Endothelial cell of umbilical vein (primary cell): ENCODE data around the gene ZC3H14. TPM values are rescaled to one million over a fixed set of nuclear protein-coding genes. Genes with fewer than 3 reads are reported as not detected.
A peak's percentile ranks its signal among the peaks of the same experiment; 100 is the strongest.

ENCODE experiments used
- BruUV-seq: library from RNA; stranded (reverse); fragments of 400-500 nt; replicated peaks from 2 replicates; lab custom pipeline; 2021; lab: Mats Ljungman, UMichigan
- CTCF ChIA-PET: fragments of 300-600, 350-600 bp; sonication (Branson Sonifier 250); formaldehyde crosslinking; loops from one replicate; lab custom pipeline; 2021; ENCODE audit warnings: antibody characterized with exemption, inconsistent platforms; lab: Charles Lee
- POLR2A ChIA-PET: fragments of 300-600, 350-600 bp; sonication (Branson Sonifier 250); formaldehyde crosslinking; loops from one replicate; lab custom pipeline; 2021; ENCODE audit warnings: antibody characterized with exemption, inconsistent platforms; lab: Charles Lee
- DNase-seq: peaks from one replicate; pipeline ENCODE4 v3.0.0-alpha.2; 2011; ENCODE audit warnings: low read depth, low spot score
- FAIRE-seq: peaks from 2 replicates; lab custom pipeline; 2011; peaks lifted over from hg19 to GRCh38; lab: Jason Lieb, UNC
- H2AFZ ChIP-seq: 2 replicates; pipeline ENCODE4 v1.6.0; 2012; ENCODE audit warnings: low read depth, low read length, control low read depth, inconsistent platforms
- H3K27ac ChIP-seq: 2 replicates; pipeline ENCODE4 v1.5.1; 2011; ENCODE audit warnings: low read depth, mild to moderate bottlenecking, control low read depth, low read length, moderate library complexity; ENCODE audit not compliant: insufficient read depth
- H3K27me3 ChIP-seq, 2 experiments: 2 replicates each; pipeline versions ENCODE4 v1.6.0 to v1.6.1; 2011; ENCODE audit warnings: low read length in 2 of 2, mixed read lengths in 1 of 2; ENCODE audit not compliant: control insufficient read depth in 2 of 2, insufficient read depth in 2 of 2
- H3K36me3 ChIP-seq, 2 experiments: 2 replicates in 1 of 2; 3 replicates in 1 of 2; pipeline ENCODE4 v1.5.1; 2011; ENCODE audit warnings: low read length in 2 of 2, mild to moderate bottlenecking in 1 of 2, moderate library complexity in 1 of 2; ENCODE audit not compliant: control insufficient read depth in 2 of 2, insufficient read depth in 2 of 2; ENCODE audit errors: extremely low read depth in 1 of 2
- H3K4me1 ChIP-seq: 3 replicates; pipeline ENCODE4 v1.5.1; 2011; ENCODE audit warnings: mild to moderate bottlenecking, low read length; ENCODE audit not compliant: control insufficient read depth, insufficient read depth; ENCODE audit errors: extremely low read depth
- H3K4me2 ChIP-seq: 2 replicates; pipeline ENCODE4 v1.6.1; 2011; ENCODE audit warnings: low read length, control low read depth, mixed read lengths; ENCODE audit not compliant: insufficient read depth
- H3K4me3 ChIP-seq, 3 experiments: fragments of 200-600 bp in 1 of 3; sonication (generic), shearing (Covaris generic) in 1 of 3; replicated peaks in 1 of 3; 2 replicates each; pipeline ENCODE4 v1.5.1; 2011 to 2016; ENCODE audit warnings: control low read depth in 3 of 3, low read length in 3 of 3, mild to moderate bottlenecking in 2 of 3, inconsistent platforms in 1 of 3, low read depth in 1 of 3, moderate library complexity in 1 of 3; ENCODE audit not compliant: insufficient read depth in 1 of 3
- H3K79me2 ChIP-seq: 2 replicates; pipeline ENCODE4 v1.6.0; 2012; ENCODE audit warnings: low read length, inconsistent platforms; ENCODE audit not compliant: control insufficient read depth, insufficient read depth
- H3K9ac ChIP-seq: replicated peaks from 2 replicates; pipeline ENCODE3; 2011; ENCODE audit warnings: low read length, control low read depth; ENCODE audit not compliant: insufficient read depth; ENCODE audit errors: extremely low read depth
- H3K9me1 ChIP-seq: replicated peaks from 3 replicates; pipeline ENCODE4 v1.6.0; 2011; ENCODE audit warnings: mild to moderate bottlenecking, low read length; ENCODE audit not compliant: control insufficient read depth, insufficient read depth; ENCODE audit errors: extremely low read depth
- H3K9me3 ChIP-seq: replicated peaks from 2 replicates; pipeline ENCODE4 v1.5.1; 2012; ENCODE audit warnings: low read length, inconsistent platforms; ENCODE audit not compliant: control insufficient read depth, insufficient read depth
- H4K20me1 ChIP-seq: replicated peaks from 2 replicates; pipeline ENCODE3; 2011; ENCODE audit warnings: mild to moderate bottlenecking, low read length; ENCODE audit not compliant: control insufficient read depth, insufficient read depth; ENCODE audit errors: extremely low read depth
- CTCF ChIP-seq, 2 donors: IDR thresholded peaks; 1 replicate in 1 of 2; 2 replicates in 1 of 2; pipeline ENCODE4 v1.5.1; 2011; ENCODE audit warnings: low read length in 2 of 2, mild to moderate bottlenecking in 2 of 2, moderate library complexity in 2 of 2, control low read depth in 1 of 2, inconsistent platforms in 1 of 2, low read depth in 1 of 2; ENCODE audit not compliant: insufficient read depth in 1 of 2; ENCODE audit errors: extremely low read depth in 1 of 2
- EZH2 ChIP-seq: IDR thresholded peaks from 2 replicates; pipeline ENCODE4 v1.6.1; 2012; ENCODE audit warnings: borderline replicate concordance, low read depth, mild to moderate bottlenecking, moderate library complexity, low read length, inconsistent platforms; ENCODE audit not compliant: severe bottlenecking
- FOS ChIP-seq: IDR thresholded peaks from 2 replicates; pipeline ENCODE4 v1.6.1; 2011; ENCODE audit warnings: mild to moderate bottlenecking, low read length, moderate library complexity, borderline replicate concordance; ENCODE audit not compliant: insufficient read depth
- GATA2 ChIP-seq: IDR thresholded peaks from 2 replicates; pipeline ENCODE4 v1.7.0; 2011; ENCODE audit warnings: low read depth, mild to moderate bottlenecking, moderate library complexity, mixed read lengths, low read length; ENCODE audit not compliant: insufficient read length, insufficient read depth
- JUN ChIP-seq: IDR thresholded peaks from 2 replicates; pipeline ENCODE4 v1.6.1; 2011; ENCODE audit warnings: borderline replicate concordance, low read depth; ENCODE audit not compliant: insufficient read length, insufficient read depth
- MAX ChIP-seq: IDR thresholded peaks from 2 replicates; pipeline ENCODE4 v1.6.1; 2011; ENCODE audit not compliant: insufficient read depth, insufficient read length
- MYC ChIP-seq: IDR thresholded peaks from one replicate; pipeline ENCODE4 v1.6.1; 2011; ENCODE audit warnings: mild to moderate bottlenecking, low read depth, low read length
- POLR2A ChIP-seq: IDR thresholded peaks from 2 replicates; pipeline ENCODE4 v1.6.1; 2012; ENCODE audit warnings: low read depth, mild to moderate bottlenecking, control low read depth, low read length
- POLR2AphosphoS5 ChIP-seq: IDR thresholded peaks from 2 replicates; pipeline ENCODE4 v1.6.1; 2012; ENCODE audit warnings: low read depth, mild to moderate bottlenecking, control low read depth, low read length, moderate library complexity; ENCODE audit not compliant: insufficient read depth
- dilution Hi-C: fragments of 300-500 bp; cut with MboI; formaldehyde crosslinking; loops from one replicate; pipeline ENCODE4 v1.15.0; 2019; ENCODE audit warnings: low sequenced_read_pairs; ENCODE audit not compliant: extremely low pct_ligation_motif_present
- intact Hi-C: fragments of 100-400 bp; cut with micrococcal nuclease; formaldehyde crosslinking; loops from one replicate; pipeline ENCODE4 v1.10.0; 2022
- polyA plus RNA-seq, 4 experiments: library from polyadenylated mRNA; depleted of rRNA in 3 of 4; stranded (reverse) in 3 of 4; unstranded in 1 of 4; fragments of >200 nt; gene quantifications; 2 replicates each; pipeline versions ENCODE4 v1.2.1 to v1.2.3, GENCODE V29; 2011 to 2012; ENCODE audit warnings: missing spikeins in 1 of 4
- total RNA-seq: library from RNA; stranded (reverse); gene quantifications from 2 replicates; pipeline ENCODE4 v1.2.3, GENCODE V29; 2021

Gene ZC3H14
- total and polyA plus RNA-seq, 2 donors (not counting 3 experiments of a cell fraction or from before 2014, with no cell fraction given) = 61.2 to 61.8 TPM

GRCh38 chr14:88612981-88613380, 50.1 kb downstream of the ZC3H14 start:
- Histone ChIP-seq H3K36me3 (peaks cover 0 to 15% of the 10 kb centered on the region in 2 experiments), H3K4me1 (peaks cover 39% of the 10 kb centered on the region), H2AFZ (no peak overlapping the region), H3K9me1 (no peaks in the 10 kb centered on the region), H4K20me1 (no peaks in the 10 kb centered on the region), H3K27me3 (no peaks in the 10 kb centered on the region), H3K79me2 (no peaks in the 10 kb centered on the region), H3K9ac (no peak overlapping the region), H3K4me3 (no peak overlapping the region), H3K9me3 (no peaks in the 10 kb centered on the region), H3K27ac (peak overlapping the region; percentile 78), H3K4me2 (peak overlapping the region; percentile 49)
- ChIA-PET POLR2A (no interaction called here), CTCF (interaction anchor here (1.0 to 1.7 kb wide), 6 partner anchors 9 to 54 kb away, joined by 3 to 14 read pairs (median 5); no protein-coding TSS in a partner anchor)
- TF ChIP-seq EZH2 (no peak), GATA2 (no peak), MYC (no peak), POLR2A (no peak), JUN (no peak), CTCF (IDR thresholded peaks at IDR 0.05; ENCODE audit: extremely low read depth in 1 of 2, insufficient read depth in 1 of 2, low read depth in 1 of 2, low read length in 2 of 2) (no peak), FOS (no peak), MAX (no peak), POLR2AphosphoS5 (no peak)
- BruUV-seq = no TSS peak
- FAIRE-seq (no peak), DNase-seq (peak; percentile 19)
- intact Hi-C loops = loop anchor here (5.0 kb wide), 1 partner anchor 51 kb away; the partner anchor contains the start of gene ZC3H14
- dilution Hi-C loops = no loop called here
